Hindlimb muscle (tissue), 1 donor: Measurements from ENCODE around the gene IQGAP1. TPM values are rescaled to one million over a fixed set of nuclear protein-coding genes. Genes with fewer than 3 reads are reported as not detected.
A peak's percentile ranks its signal among the peaks of the same experiment; 100 is the strongest.

Experiments
- DNase-seq: peaks from one replicate; pipeline ENCODE4 v3.0.0-alpha.2; 2013
- polyA plus RNA-seq: library from polyadenylated mRNA; unstranded; fragments of 120-200 nt; gene quantifications from one replicate; pipeline ENCODE4 v1.2.1, GENCODE V29; 2013; ENCODE audit not compliant: insufficient read length

The IQGAP1 gene
- polyA plus RNA-seq, 1 donor = 68.8 TPM

- no peak for DNase-seq
Observed at GRCh38 chr15:90441027-90441426, 53.0 kb downstream of the IQGAP1 start.

- DNase-seq = no peak
Observed at GRCh38 chr15:90442423-90442822, 54.4 kb downstream of the IQGAP1 start.

GRCh38 chr15:90449206-90449735, 61.2 kb downstream of the IQGAP1 start:
- DNase-seq = no peak

- no peak for DNase-seq
Observed at GRCh38 chr15:90451053-90451850, 63.2 kb downstream of the IQGAP1 start.

- DNase-seq = no peak
Observed at GRCh38 chr15:90456236-90456635, 68.2 kb downstream of the IQGAP1 start.

GRCh38 chr15:90458061-90458460, 70.0 kb downstream of the IQGAP1 start:
- DNase-seq = no peak

- no peak for DNase-seq
Observed at GRCh38 chr15:90459368-90459767, 71.3 kb downstream of the IQGAP1 start.

GRCh38 chr15:90460142-90460824, 72.2 kb downstream of the IQGAP1 start:
- no peak for DNase-seq

GRCh38 chr15:90463381-90463780, 75.3 kb downstream of the IQGAP1 start:
- no peak for DNase-seq

GRCh38 chr15:90465140-90465929, 77.3 kb downstream of the IQGAP1 start:
- DNase-seq = no peak

- DNase-seq = no peak
Observed at GRCh38 chr15:90465930-90466567, 78.0 kb downstream of the IQGAP1 start.

- DNase-seq = no peak
Observed at GRCh38 chr15:90469723-90470122, 81.7 kb downstream of the IQGAP1 start.

- DNase-seq = no peak
Observed at GRCh38 chr15:90470453-90470852, 82.4 kb downstream of the IQGAP1 start.

GRCh38 chr15:90471126-90471525, 83.1 kb downstream of the IQGAP1 start:
- no peak for DNase-seq

GRCh38 chr15:90471769-90472168, 83.7 kb downstream of the IQGAP1 start:
- no peak for DNase-seq

- DNase-seq = no peak
Observed at GRCh38 chr15:90478846-90479481, 90.9 kb downstream of the IQGAP1 start.

GRCh38 chr15:90479656-90480055, 91.6 kb downstream of the IQGAP1 start:
- no peak for DNase-seq

- DNase-seq = no peak
Observed at GRCh38 chr15:90481023-90481422, 93.0 kb downstream of the IQGAP1 start.

- peak; percentile 51 for DNase-seq
Observed at GRCh38 chr15:90482124-90483011, 94.3 kb downstream of the IQGAP1 start.

GRCh38 chr15:90483012-90483307, 94.9 kb downstream of the IQGAP1 start:
- DNase-seq = no peak

- no peak for DNase-seq
Observed at GRCh38 chr15:90483637-90484036, 95.6 kb downstream of the IQGAP1 start.
